ENCODE measurements around the gene BDH1.
"Not testable (repeated sequence)": the region's sequence is repeated elsewhere in the genome, so short reads cannot be mapped to it uniquely, and the experiment has no call there.

The BDH1 gene

GRCh38 chr3:197577366-197578074, 21.8 kb upstream of the BDH1 start:
- no peak for DNase-seq

GRCh38 chr3:197576838-197577237, 21.1 kb upstream of the BDH1 start:
- no peak for DNase-seq

DNA sequence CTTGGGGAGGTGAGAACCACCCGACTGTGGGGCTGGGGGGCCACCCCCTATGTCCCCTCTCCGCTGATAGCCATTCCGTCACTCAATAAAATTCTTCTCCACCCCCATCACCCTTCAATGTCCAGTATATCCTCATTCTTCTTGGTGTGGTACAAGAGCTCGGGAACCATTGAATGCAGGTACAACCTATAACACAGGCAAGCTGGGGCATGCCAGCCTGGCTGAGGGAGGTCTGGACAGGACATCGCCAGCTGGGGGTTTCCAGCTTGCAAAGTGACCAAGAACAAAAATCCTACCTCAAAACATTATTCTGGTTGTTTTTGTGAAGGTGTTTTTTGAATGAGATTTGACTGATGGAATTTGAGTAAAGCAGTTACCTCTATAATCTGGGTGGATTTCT, 19.6 kb upstream of the BDH1 start:
- DNase-seq: no peak

- DNase-seq: not testable (repeated sequence)
Observed at GRCh38 chr3:197574396-197574991, 18.7 kb upstream of the BDH1 start.

- DNase-seq: no peak
Observed at GRCh38 chr3:197573048-197573767, 17.4 kb upstream of the BDH1 start.

DNA sequence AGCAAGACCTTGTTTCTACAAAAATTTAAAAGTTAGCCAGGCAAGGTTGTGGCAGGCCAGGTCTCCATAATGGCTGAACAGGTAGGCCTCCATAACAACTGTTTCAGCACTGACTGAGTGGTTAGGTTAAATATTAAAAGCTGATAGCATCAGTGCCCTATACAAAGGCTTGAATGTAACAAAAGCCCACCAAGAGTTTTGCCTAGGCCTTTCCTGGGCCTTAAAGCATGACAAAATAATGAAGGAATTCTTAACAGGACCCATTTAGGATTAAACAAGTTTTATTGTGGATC, 16.1 kb upstream of the BDH1 start:
- not testable (repeated sequence) for DNase-seq

GRCh38 chr3:197571074-197571879, 15.5 kb upstream of the BDH1 start:
- not testable (repeated sequence) for DNase-seq

- not testable (repeated sequence) for DNase-seq
Observed at GRCh38 chr3:197569433-197569832, 13.7 kb upstream of the BDH1 start.

- DNase-seq: no peak
Observed at GRCh38 chr3:197567904-197568681, 12.3 kb upstream of the BDH1 start.

DNA sequence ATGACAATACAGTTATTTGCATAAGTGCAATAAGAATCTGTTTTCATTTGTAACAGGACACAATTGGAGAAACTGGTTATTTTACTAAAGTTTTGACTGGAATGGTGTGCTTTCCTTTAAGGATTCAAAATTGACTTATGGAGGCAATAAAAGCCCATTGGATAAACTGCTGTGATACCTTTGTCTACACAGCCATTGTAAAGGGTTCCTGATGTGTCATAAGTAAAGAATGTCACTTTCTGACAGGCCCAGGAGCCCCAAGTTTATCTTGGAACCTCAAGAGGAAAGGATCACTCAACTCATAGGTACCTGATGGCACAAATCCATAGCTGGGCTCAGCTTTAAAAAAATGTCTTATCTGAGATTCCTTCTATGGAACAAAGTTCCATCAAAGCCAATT, 10.4 kb upstream of the BDH1 start:
- DNase-seq: not testable (repeated sequence)

DNA sequence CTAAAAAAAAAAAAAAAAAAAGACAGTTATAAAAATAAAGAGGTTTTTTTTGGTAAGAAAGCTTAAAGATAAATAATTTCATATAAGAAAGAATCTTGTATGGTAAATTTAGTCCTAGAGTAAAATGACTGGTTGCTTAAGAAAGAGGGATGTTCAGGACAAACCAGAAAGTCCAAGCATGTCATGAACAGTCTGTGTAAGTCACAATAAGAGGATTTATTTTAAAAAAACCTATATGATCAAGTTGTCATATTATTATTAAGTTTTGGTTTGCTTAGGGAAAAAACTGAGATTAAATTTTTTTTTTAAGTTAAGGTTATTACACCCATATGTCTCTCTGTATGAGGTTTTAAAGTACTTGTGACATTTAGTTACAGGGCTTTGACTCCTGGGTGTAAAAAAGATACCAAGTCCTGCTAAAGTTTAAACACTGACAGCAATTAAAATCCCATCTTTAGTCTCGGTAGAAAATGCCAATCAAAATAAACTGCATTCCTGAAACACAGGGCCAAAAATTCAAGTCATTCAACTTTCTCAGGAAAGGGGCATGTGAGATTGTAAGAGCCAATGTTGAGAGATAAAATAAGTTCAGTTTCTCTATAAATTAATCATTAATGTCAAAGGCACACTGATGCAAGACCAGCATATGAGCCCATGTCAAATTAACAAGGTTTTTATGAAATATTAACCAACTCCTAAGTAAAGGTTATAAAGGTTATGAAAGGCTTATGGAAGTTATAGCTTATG, 8.5 kb upstream of the BDH1 start:
- no peak for DNase-seq

DNA sequence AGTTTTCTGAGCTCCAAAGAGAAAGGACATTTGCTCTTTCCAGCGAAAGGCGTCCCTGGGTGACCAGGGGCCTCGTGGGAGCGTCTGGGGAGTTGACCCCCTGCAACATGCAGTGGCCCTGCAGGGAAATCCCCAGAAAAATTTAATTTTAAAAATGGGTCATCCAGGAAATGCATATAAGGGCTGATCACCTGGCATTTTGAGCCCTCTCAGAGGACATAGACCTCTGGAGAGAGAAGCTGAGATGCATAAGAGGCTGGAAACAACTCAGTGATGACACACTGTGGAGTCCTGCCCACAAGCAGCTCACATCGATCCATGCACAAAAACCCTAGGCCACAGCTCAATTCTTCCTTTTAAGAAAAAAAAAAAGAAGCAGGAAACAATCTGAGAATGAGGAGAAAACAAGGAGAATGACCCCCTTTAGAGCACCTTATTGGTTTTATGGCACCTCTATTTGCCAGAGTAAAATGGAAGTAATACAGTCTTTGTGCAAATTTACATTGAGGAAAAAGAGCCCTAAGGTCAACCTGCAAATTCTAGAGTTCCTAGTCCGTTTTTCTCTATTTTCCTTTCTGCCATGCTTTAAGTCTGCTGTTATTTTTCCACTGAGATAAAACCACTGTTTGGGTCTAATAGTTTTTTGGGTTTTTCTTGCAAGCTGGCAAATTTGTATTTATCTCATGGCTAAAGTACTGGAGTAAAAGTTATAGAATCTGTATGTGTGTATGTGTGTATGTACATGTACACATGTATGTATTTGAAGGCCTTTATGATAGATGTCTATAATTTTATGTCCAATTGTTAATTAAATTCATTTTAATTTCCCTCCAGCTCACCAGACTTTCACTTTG, 6.9 kb upstream of the BDH1 start:
- no peak for DNase-seq

- DNase-seq: no peak
Observed at GRCh38 chr3:197561926-197562325, 6.2 kb upstream of the BDH1 start.

DNA sequence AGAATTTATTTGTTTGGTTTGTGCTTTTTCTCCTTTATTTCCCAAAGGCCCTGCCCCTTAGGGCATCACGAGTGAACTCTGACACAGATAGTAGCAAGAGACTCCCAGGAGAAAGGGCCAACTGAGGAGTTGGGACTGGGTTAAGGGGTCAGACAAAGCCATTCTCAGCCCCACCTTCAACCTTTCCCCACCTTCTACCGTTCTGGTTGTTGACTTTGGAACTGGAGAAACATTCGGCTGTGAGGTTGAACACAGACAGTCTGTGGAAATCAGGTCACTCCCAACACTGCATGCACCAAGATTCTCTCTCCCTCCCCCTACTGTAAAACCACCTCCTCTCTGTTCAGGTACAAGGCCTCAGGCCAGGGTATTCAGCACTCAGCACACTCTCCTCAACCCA, 3.9 kb upstream of the BDH1 start:
- DNase-seq: no peak

DNA sequence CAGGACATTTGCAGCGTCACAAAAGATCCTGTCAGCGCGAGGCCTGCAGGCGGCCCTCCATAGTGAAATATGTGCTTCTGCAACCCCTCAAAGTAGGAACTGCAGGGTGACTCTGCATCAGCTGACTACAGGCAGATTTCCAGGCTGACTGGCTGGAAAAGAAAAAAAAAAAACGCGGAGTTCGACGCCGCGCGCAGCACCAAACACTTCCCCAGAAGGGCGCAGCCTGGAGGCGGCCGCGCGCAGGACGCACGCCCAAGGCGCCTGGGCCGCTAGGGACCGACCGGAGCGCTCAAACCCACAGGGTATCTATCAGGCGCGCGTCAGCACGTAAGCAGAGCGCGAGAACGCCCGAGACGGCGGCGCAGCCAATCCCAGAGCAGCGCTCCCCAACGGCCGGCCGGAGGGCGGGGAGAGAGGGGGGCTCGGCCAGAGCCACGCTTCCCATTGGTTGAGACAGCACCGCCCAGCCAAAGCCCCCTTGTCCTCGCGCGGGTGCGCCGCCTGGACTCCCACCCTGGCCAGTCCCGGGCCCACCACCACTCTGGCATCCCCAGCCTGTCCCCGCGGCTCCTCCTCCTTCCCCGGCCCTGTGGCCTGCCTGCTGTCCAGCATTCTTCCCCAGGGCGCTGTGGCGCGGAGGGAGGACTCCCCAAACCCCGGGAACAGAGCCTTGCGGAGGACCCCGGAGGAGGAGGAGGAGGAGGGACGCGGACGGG, 1.0 kb downstream of the BDH1 start:
- peak; percentile 95 for DNase-seq

- DNase-seq: no peak
Observed at GRCh38 chr3:197554196-197554561, 1.6 kb downstream of the BDH1 start.

GRCh38 chr3:197552198-197552597, 3.6 kb downstream of the BDH1 start:
- DNase-seq: no peak

DNA sequence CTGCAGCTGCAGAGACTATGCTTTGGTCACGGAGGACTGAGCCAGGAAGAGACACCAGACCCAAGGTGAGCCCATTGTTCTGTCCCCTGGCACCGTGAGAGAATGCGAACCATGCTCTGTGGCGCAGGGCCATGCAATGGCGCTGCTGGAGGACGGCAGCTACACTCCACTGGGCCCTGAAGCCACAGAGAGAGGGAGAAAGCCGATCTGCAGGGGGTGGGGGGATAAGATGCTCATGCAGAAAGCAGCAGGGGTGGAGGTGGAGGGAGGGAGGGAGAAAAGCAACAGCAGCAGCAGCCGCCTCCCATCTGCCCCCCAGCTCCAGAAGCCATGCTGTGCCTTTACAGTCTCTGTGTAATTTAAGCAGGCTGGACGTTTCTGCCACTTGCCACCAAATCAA, 5.3 kb downstream of the BDH1 start:
- DNase-seq: no peak

DNA sequence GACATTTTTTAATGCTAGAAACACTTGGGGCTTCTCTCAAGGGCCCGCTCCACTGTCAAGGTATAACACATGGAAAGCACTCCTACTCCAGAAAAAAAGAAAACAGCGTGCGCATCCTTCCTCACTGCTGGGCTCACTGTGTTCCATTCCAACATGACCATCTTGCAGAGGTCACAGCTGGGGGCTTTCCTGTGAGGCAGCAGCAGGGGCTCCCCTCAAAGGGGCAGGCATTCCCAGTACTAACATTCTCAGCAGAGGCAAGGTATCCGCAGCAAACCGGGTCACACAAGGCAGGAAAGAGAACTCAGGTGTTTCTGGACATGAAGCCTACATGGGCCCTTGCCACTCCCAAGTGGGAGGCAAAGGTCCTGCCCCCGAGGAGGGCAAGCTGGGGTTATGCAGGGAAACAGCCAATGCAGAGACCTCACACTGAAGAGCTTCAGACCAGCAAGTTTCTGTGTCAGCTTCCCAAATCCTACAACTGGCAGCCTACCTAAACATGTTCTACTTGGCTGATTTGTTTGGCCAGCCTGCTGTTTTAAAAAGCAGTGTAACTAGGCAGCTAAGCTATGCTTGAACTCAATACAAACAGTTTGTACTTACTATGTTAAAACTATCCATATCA, 6.4 kb downstream of the BDH1 start:
- DNase-seq: no peak

All from NCI-H1694 treated with DMSO at 0.1 percent for 48 hours (cell line).